Panc1 (cell line): Measurements from ENCODE around the gene PDE12. TPM values are rescaled to one million over a fixed set of nuclear protein-coding genes. Genes with fewer than 3 reads are reported as not detected.
A peak's percentile ranks its signal among the peaks of the same experiment; 100 is the strongest.

Source experiments
- ATAC-seq: fragments of 200-7000 bp; cut with Tn5 transposase; 2 replicates; pipeline ENCODE4 v1.9.1; 2020; ENCODE audit warnings: mild to moderate bottlenecking, moderate library complexity
- BruUV-seq: library from RNA; stranded (reverse); fragments of 400-500 nt; replicated peaks from 2 replicates; lab custom pipeline; 2021; lab: Mats Ljungman, UMichigan
- CTCF ChIA-PET: fragments of 300-600 bp; sonication (Branson Sonifier 250); formaldehyde crosslinking; loops from one replicate; lab custom pipeline; 2022; ENCODE audit warnings: antibody characterized with exemption; lab: Charles Lee
- POLR2A ChIA-PET: fragments of 300-600 bp; sonication (Branson Sonifier 250); formaldehyde crosslinking; loops from one replicate; lab custom pipeline; 2022; ENCODE audit warnings: antibody characterized with exemption; lab: Charles Lee
- DNase-seq: peaks from one replicate; pipeline ENCODE4 v3.0.0-alpha.2; 2010; ENCODE audit warnings: low read depth, low spot score
- H3K27ac ChIP-seq: 2 replicates; pipeline ENCODE4 v1.5.1; 2011; ENCODE audit warnings: mild to moderate bottlenecking, low read length, inconsistent platforms
- H3K27me3 ChIP-seq: fragments of 200-500 bp; sonication (Bioruptor generic); 2 replicates; pipeline ENCODE4 v1.6.0; 2014; ENCODE audit warnings: low read length, inconsistent platforms; ENCODE audit not compliant: control insufficient read depth, insufficient read depth
- H3K36me3 ChIP-seq: fragments of 200-500 bp; sonication (Bioruptor generic); 2 replicates; pipeline ENCODE4 v1.5.1; 2014; ENCODE audit warnings: inconsistent platforms, mild to moderate bottlenecking, low read length, moderate library complexity; ENCODE audit not compliant: control insufficient read depth, insufficient read depth
- H3K4me1 ChIP-seq: 2 replicates; pipeline ENCODE4 v1.5.1; 2011; ENCODE audit warnings: inconsistent platforms, mild to moderate bottlenecking, low read length, moderate library complexity; ENCODE audit not compliant: control insufficient read depth, insufficient read depth
- H3K4me3 ChIP-seq, 2 experiments: 2 replicates each; pipeline ENCODE4 v1.5.1; 2011 to 2012; ENCODE audit warnings: low read depth in 2 of 2, low read length in 2 of 2, mild to moderate bottlenecking in 2 of 2, inconsistent platforms in 1 of 2, moderate library complexity in 1 of 2
- H3K9me3 ChIP-seq: fragments of 200-500 bp; sonication (Bioruptor generic); 2 replicates; pipeline ENCODE4 v1.5.1; 2014; ENCODE audit warnings: low read depth, mild to moderate bottlenecking, inconsistent platforms, low read length, moderate library complexity; ENCODE audit not compliant: control insufficient read depth, insufficient read depth
- CTCF ChIP-seq: fragments of 450-650 bp; IDR thresholded peaks from 2 replicates; pipeline ENCODE4 v1.5.1; 2017; ENCODE audit warnings: mild to moderate bottlenecking
- POLR2AphosphoS5 ChIP-seq: IDR thresholded peaks from 2 replicates; pipeline ENCODE4 v1.6.1; 2012; ENCODE audit warnings: mild to moderate bottlenecking, low read depth, low read length, moderate library complexity
- REST ChIP-seq, 2 experiments: IDR thresholded peaks; 2 replicates each; pipeline ENCODE4 v1.6.1; 2011 to 2012; ENCODE audit warnings: low read depth in 2 of 2, control low read depth in 1 of 2, low read length in 1 of 2, mild to moderate bottlenecking in 1 of 2, moderate library complexity in 1 of 2; ENCODE audit not compliant: insufficient read depth in 1 of 2
- SIN3A ChIP-seq: IDR thresholded peaks from 2 replicates; pipeline ENCODE4 v1.6.1; 2012; ENCODE audit warnings: low read depth, mild to moderate bottlenecking, low read length, moderate library complexity, borderline replicate concordance; ENCODE audit not compliant: insufficient read depth
- TCF7L2 ChIP-seq: IDR thresholded peaks from 2 replicates; pipeline ENCODE4 v1.6.1; 2011; ENCODE audit warnings: mild to moderate bottlenecking, low read depth, low read length, inconsistent platforms
- in situ Hi-C: cut with HindIII; loops from 2 replicates; pipeline ENCODE4 v1.10.0; 2016; ENCODE audit warnings: low sequenced_read_pairs, low pct_unique_long_range_greater_than_20kb
- intact Hi-C: fragments of 100-400 bp; cut with micrococcal nuclease; formaldehyde crosslinking; loops from one replicate; pipeline ENCODE4 v1.10.0; 2022; ENCODE audit not compliant: unreplicated experiment
- total RNA-seq: library from RNA; stranded (reverse); gene quantifications from one replicate; pipeline ENCODE4 v1.2.1, GENCODE V29; 2021; ENCODE audit not compliant: unreplicated experiment

PDE12 gene
- total RNA-seq, 1 experiment from 2014 or later: 22.8 TPM

- DNase-seq: no peak
- no peaks in the 10 kb centered on the region for H3K27me3 ChIP-seq
- H3K9me3 ChIP-seq: no peaks in the 10 kb centered on the region
- peak overlapping the region; percentile 67 to 85 for H3K4me3 ChIP-seq
- peak; percentile 33 for ATAC-seq
- POLR2A ChIA-PET: no interaction called here
- peaks cover 4% of the 10 kb centered on the region; the same call in 1 of the 2 replicates for H3K4me1 ChIP-seq
- TF ChIP-seq REST (IDR thresholded peaks at IDR 0.05; ENCODE audit: insufficient read depth in 1 of 2, low read depth in 2 of 2, low read length in 1 of 2) (no peak), TCF7L2 (no peak), POLR2AphosphoS5 (no peak), CTCF (no peak), SIN3A (no peak)
- CTCF ChIA-PET: no interaction called here
- peak overlapping the region; percentile 97 for H3K27ac ChIP-seq
- intact Hi-C loops (loop anchor here (10.0 kb wide), 1 partner anchor 152 kb away; no protein-coding TSS in a partner anchor), in situ Hi-C loops (no loop called here)
- no TSS peak for BruUV-seq
- peaks cover 10% of the 10 kb centered on the region for H3K36me3 ChIP-seq
Measured at GRCh38 chr3:57557085-57557537, 1.0 kb downstream of the PDE12 start.

- POLR2A ChIA-PET: interaction anchor here (0.6 kb wide), 1 partner anchor 9 kb away, joined by 6 read pairs; no protein-coding TSS in a partner anchor
- TF ChIP-seq CTCF: no peak
- TF ChIP-seq TCF7L2: no peak
- H3K4me3 ChIP-seq: peak overlapping the region in 1 of 2 experiments; percentile 67; a peak in 3 of 4 replicates
- no peaks in the 10 kb centered on the region for H3K27me3 ChIP-seq
- H3K9me3 ChIP-seq: no peaks in the 10 kb centered on the region
- no peak for DNase-seq
- in situ Hi-C loops (no loop called here), intact Hi-C loops (loop anchor here (10.0 kb wide), 1 partner anchor 155 kb away; no protein-coding TSS in a partner anchor)
- TSS peak; percentile 40 for BruUV-seq
- peaks cover 4% of the 10 kb centered on the region; the same call in 1 of the 2 replicates for H3K4me1 ChIP-seq
- ATAC-seq: no peak
- H3K36me3 ChIP-seq: peaks cover 10% of the 10 kb centered on the region
- H3K27ac ChIP-seq: no peak overlapping the region
- CTCF ChIA-PET: no interaction called here
Measured at GRCh38 chr3:57559526-57559925, 3.5 kb downstream of the PDE12 start.
